ENCODE data around the gene OPN4. TPM values are rescaled to one million over a fixed set of nuclear protein-coding genes. Genes with fewer than 3 reads are reported as not detected.

Gene OPN4
- total RNA-seq, 1 experiment from 2014 or later, result not detected

- Histone ChIP-seq H3K27me3 (replicated peaks; ENCODE audit: control insufficient read depth, insufficient read depth, low read length) (no peaks in the 10 kb centered on the region), H3K36me3 (ENCODE audit: control insufficient read depth, insufficient read depth, low read length) (no peaks in the 10 kb centered on the region), H3K9me3 (no peaks in the 10 kb centered on the region), H3K4me3 (ENCODE audit: low read depth, low read length) (no peak overlapping the region), H3K4me1 (peaks cover 11% of the 10 kb centered on the region)
- Mint-ChIP-seq H3K4me3 (ENCODE audit: unreplicated experiment) (peak overlapping the region; percentile 86), H3K4me1 (ENCODE audit: low read depth, unreplicated experiment) (peaks cover 7% of the 10 kb centered on the region), H3K9me3 (ENCODE audit: unreplicated experiment) (no peaks in the 10 kb centered on the region), H3K36me3 (ENCODE audit: insufficient read depth, unreplicated experiment) (no peaks in the 10 kb centered on the region), H3K27ac (ENCODE audit: unreplicated experiment) (no peak overlapping the region), H3K27me3 (ENCODE audit: insufficient read depth, unreplicated experiment) (no peaks in the 10 kb centered on the region)
- CTCF ChIA-PET, result interaction anchor here (1.5 kb wide), 1 partner anchor 48 kb away, joined by 4 read pairs; no protein-coding TSS in a partner anchor
- no peak for DNase-seq
- no peak for TF ChIP-seq CTCF (IDR thresholded peaks at IDR 0.05; ENCODE audit: insufficient read depth in 1 of 2, low read depth in 1 of 2, low read length in 1 of 2, severe bottlenecking in 1 of 2, unreplicated experiment in 1 of 2)
- POLR2A ChIA-PET, result no interaction called here
- intact Hi-C loops (cut with micrococcal nuclease; ENCODE audit: unreplicated experiment), result no loop called here
- no TSS peak for BruUV-seq (replicated peaks)
Measured at GRCh38 chr10:86709396-86710185, 55.2 kb downstream of the OPN4 start.

GRCh38 chr10:86710987-86711512 is 56.7 kb downstream of the OPN4 start:
- peak; percentile 88 to 96 for DNase-seq
- peak; percentile 84 for TF ChIP-seq CTCF (IDR thresholded peaks at IDR 0.05; ENCODE audit: insufficient read depth in 1 of 2, low read depth in 1 of 2, low read length in 1 of 2, severe bottlenecking in 1 of 2, unreplicated experiment in 1 of 2)
- ChIA-PET CTCF (no interaction called here), POLR2A (no interaction called here)
- H3K4me1 ChIP-seq, result peaks cover 11% of the 10 kb centered on the region
- H3K4me3 Mint-ChIP-seq (ENCODE audit: unreplicated experiment), result peak overlapping the region; percentile 86
- peak overlapping the region; percentile 70 for H3K4me3 ChIP-seq (ENCODE audit: low read depth, low read length)
- intact Hi-C loops (cut with micrococcal nuclease; ENCODE audit: unreplicated experiment), result loop anchor here (1.0 kb wide), 2 partner anchors 188 to 228 kb away; no protein-coding TSS in a partner anchor
- H3K9me3 ChIP-seq, result no peaks in the 10 kb centered on the region
- peaks cover 7% of the 10 kb centered on the region for H3K4me1 Mint-ChIP-seq (ENCODE audit: low read depth, unreplicated experiment)
- BruUV-seq (replicated peaks), result no TSS peak
- H3K36me3 ChIP-seq (ENCODE audit: control insufficient read depth, insufficient read depth, low read length), result no peaks in the 10 kb centered on the region
- no peaks in the 10 kb centered on the region for H3K9me3 Mint-ChIP-seq (ENCODE audit: unreplicated experiment)
- peak overlapping the region; percentile 88 for H3K27ac Mint-ChIP-seq (ENCODE audit: unreplicated experiment)
- no peaks in the 10 kb centered on the region for H3K27me3 ChIP-seq (replicated peaks; ENCODE audit: control insufficient read depth, insufficient read depth, low read length)
- H3K27me3 Mint-ChIP-seq (ENCODE audit: insufficient read depth, unreplicated experiment), result no peaks in the 10 kb centered on the region
- no peaks in the 10 kb centered on the region for H3K36me3 Mint-ChIP-seq (ENCODE audit: insufficient read depth, unreplicated experiment)

GRCh38 chr10:86711513-86712316 is 57.4 kb downstream of the OPN4 start:
- H3K27ac Mint-ChIP-seq (ENCODE audit: unreplicated experiment), result no peak overlapping the region
- POLR2A ChIA-PET, result interaction anchor here (0.6 to 1.0 kb wide), 2 partner anchors 11 to 44 kb away, joined by 3 to 8 read pairs; partner anchors contain the start of gene BMPR1A
- no peaks in the 10 kb centered on the region for H3K36me3 Mint-ChIP-seq (ENCODE audit: insufficient read depth, unreplicated experiment)
- Histone ChIP-seq H3K9me3 (no peaks in the 10 kb centered on the region), H3K4me3 (ENCODE audit: low read depth, low read length) (peak overlapping the region; percentile 70), H3K27me3 (replicated peaks; ENCODE audit: control insufficient read depth, insufficient read depth, low read length) (no peaks in the 10 kb centered on the region), H3K4me1 (peaks cover 11% of the 10 kb centered on the region), H3K36me3 (ENCODE audit: control insufficient read depth, insufficient read depth, low read length) (no peaks in the 10 kb centered on the region)
- peak; percentile 53 to 74 for DNase-seq
- no peaks in the 10 kb centered on the region for H3K9me3 Mint-ChIP-seq (ENCODE audit: unreplicated experiment)
- BruUV-seq (replicated peaks), result no TSS peak
- intact Hi-C loops (cut with micrococcal nuclease; ENCODE audit: unreplicated experiment), result loop anchor here (1.0 kb wide), 3 partner anchors 44 to 228 kb away; no protein-coding TSS in a partner anchor
- no peaks in the 10 kb centered on the region for H3K27me3 Mint-ChIP-seq (ENCODE audit: insufficient read depth, unreplicated experiment)
- H3K4me1 Mint-ChIP-seq (ENCODE audit: low read depth, unreplicated experiment), result peaks cover 7% of the 10 kb centered on the region
- H3K4me3 Mint-ChIP-seq (ENCODE audit: unreplicated experiment), result peak overlapping the region; percentile 86
- CTCF ChIA-PET, result no interaction called here
- TF ChIP-seq CTCF (IDR thresholded peaks at IDR 0.05; ENCODE audit: insufficient read depth in 1 of 2, low read depth in 1 of 2, low read length in 1 of 2, severe bottlenecking in 1 of 2, unreplicated experiment in 1 of 2), result no peak

Measured in Caco-2 (cell line).